Spinal cord (tissue), 10 donors: ENCODE results near the gene MAP1LC3B. TPM values are rescaled to one million over a fixed set of nuclear protein-coding genes. Genes with fewer than 3 reads are reported as not detected.
A peak's percentile ranks its signal among the peaks of the same experiment; 100 is the strongest.
"Not testable (repeated sequence)": the region's sequence is repeated elsewhere in the genome, so short reads cannot be mapped to it uniquely, and the experiment has no call there.

Experiments used
- DNase-seq, 6 donors: peaks; one replicate each; pipeline versions ENCODE4 v3.0.0 to v3.0.0-alpha.2; 2013 to 2015; ENCODE audit warnings: low spot score in 6 of 6, low read depth in 4 of 6
- H3K27ac ChIP-seq: one replicate; pipeline ENCODE4 v1.5.1; 2013; ENCODE audit warnings: low read depth, low read length, control low read depth
- H3K27me3 ChIP-seq: one replicate; pipeline ENCODE4 v1.6.1; 2013; ENCODE audit warnings: low read length; ENCODE audit not compliant: control insufficient read depth, insufficient read depth
- H3K36me3 ChIP-seq: one replicate; pipeline ENCODE4 v1.6.1; 2013; ENCODE audit warnings: low read length; ENCODE audit not compliant: control insufficient read depth, insufficient read depth
- H3K4me1 ChIP-seq: one replicate; pipeline ENCODE4 v1.6.1; 2013; ENCODE audit warnings: low read length; ENCODE audit not compliant: control insufficient read depth, insufficient read depth
- H3K4me3 ChIP-seq: one replicate; pipeline ENCODE4 v1.5.1; 2013; ENCODE audit warnings: low read depth, low read length, control low read depth
- H3K9me3 ChIP-seq: one replicate; pipeline ENCODE4 v1.6.1; 2013; ENCODE audit warnings: low read length; ENCODE audit not compliant: control insufficient read depth, insufficient read depth
- WGBS: methylation state at CpG from one replicate; pipeline ENCODE4 v1.1.5; 2013; ENCODE audit warnings: missing lambda C conversion rate; ENCODE audit not compliant: insufficient coverage; 5-methylcytosine and 5-hydroxymethylcytosine counted together
- polyA plus RNA-seq, 2 donors: library from polyadenylated mRNA; unstranded; fragments of 120-200 nt; gene quantifications; one replicate each; pipeline ENCODE4 v1.2.1, GENCODE V29; 2013; ENCODE audit not compliant: insufficient read length in 2 of 2
- total RNA-seq, 2 donors: library from RNA; depleted of rRNA in 1 of 2; stranded (reverse); fragments of 120-200 nt in 1 of 2; fragments of >200 nt in 1 of 2; gene quantifications; one replicate each; pipeline versions ENCODE4 v1.2.3 to v1.2.4, GENCODE V29; 2013 to 2014
- donor health status: healthy.

Gene MAP1LC3B
- total and polyA plus RNA-seq, 4 donors, result 66.5 to 181 (median 119) TPM

GRCh38 chr16:87389914-87390313 lies 2.2 kb upstream of the MAP1LC3B start:
- not testable (repeated sequence) for H3K4me3 ChIP-seq, H3K27ac ChIP-seq, DNase-seq, H3K36me3 ChIP-seq, H3K9me3 ChIP-seq, H3K27me3 ChIP-seq
- peaks cover 25% of the 10 kb centered on the region for H3K4me1 ChIP-seq
- WGBS, result 98% methylated on average over 4 of the region's 9 CpGs

GRCh38 chr16:87390641-87391323 lies 1.4 kb upstream of the MAP1LC3B start:
- DNase-seq, result no peak
- WGBS, result 96% methylated on average over 14 of the region's 24 CpGs
- Histone ChIP-seq H3K27me3 (no peaks in the 10 kb centered on the region), H3K36me3 (no peaks in the 10 kb centered on the region), H3K27ac (peak overlapping the region; percentile 81), H3K4me1 (peaks cover 24% of the 10 kb centered on the region), H3K4me3 (peak overlapping the region; percentile 49), H3K9me3 (no peaks in the 10 kb centered on the region)

GRCh38 chr16:87391324-87391949 lies 699 bp upstream of the MAP1LC3B start:
- Histone ChIP-seq H3K4me1 (peaks cover 24% of the 10 kb centered on the region), H3K27me3 (no peaks in the 10 kb centered on the region), H3K4me3 (peak overlapping the region; percentile 49), H3K36me3 (no peaks in the 10 kb centered on the region), H3K27ac (peak overlapping the region; percentile 81), H3K9me3 (no peaks in the 10 kb centered on the region)
- WGBS, result 6% methylated on average over 44 of the region's 44 CpGs
- DNase-seq, result no peak

DNA sequence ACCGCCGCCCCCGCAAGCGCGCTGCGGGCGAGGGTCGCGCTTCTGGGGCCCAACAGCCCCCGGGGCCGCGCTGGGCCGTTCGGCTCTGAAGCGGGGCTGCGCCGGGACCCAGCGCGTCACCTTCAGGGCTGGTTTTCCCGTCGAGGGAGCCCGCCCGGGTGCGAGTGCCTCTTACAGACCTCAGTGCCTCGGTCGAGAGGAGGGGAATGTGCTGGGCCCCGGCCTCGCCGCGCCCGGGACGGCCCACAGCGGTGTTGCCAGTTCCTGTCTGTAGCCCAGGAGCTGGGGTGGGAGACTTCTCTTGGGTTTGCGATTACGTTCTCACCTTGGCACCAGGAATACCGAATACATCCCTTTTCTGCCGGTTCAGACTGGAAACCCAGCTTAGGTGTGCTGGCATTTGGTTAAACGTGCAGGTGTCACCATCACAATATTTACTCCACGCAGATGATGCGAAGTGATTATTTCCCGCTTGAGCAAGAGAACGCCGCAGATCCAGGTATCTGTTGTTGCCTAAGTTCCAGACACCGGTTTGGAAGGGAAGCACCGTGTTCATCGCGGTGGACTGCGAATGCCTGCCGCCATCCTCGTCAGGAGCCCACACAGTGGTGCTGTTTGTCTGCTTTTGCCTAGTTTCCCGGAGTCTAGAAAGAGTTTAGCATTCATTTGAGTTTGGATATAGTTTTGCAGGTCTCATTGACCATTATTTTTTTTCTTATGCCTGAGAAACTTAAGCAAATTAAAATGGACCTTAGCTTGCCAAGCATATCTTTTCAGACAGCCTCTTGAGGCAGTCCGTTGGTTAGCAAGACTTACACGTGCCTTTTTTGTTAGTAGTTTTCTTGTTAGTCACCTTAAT lies 914 bp downstream of the MAP1LC3B start:
- Histone ChIP-seq H3K36me3 (peaks cover 3% of the 10 kb centered on the region), H3K27me3 (no peaks in the 10 kb centered on the region), H3K9me3 (no peaks in the 10 kb centered on the region), H3K4me1 (peaks cover 16% of the 10 kb centered on the region), H3K4me3 (peak overlapping the region; percentile 72), H3K27ac (peak overlapping the region; percentile 11)
- DNase-seq, result peak in 3 of 6 donors; percentile 40 to 84 (median 79)
- under 1% methylated on average over 52 of the region's 53 CpGs for WGBS

GRCh38 chr16:87393680-87394055 lies 1.5 kb downstream of the MAP1LC3B start:
- Histone ChIP-seq H3K36me3 (peaks cover 3% of the 10 kb centered on the region), H3K4me3 (peak overlapping the region; percentile 72), H3K4me1 (peaks cover 16% of the 10 kb centered on the region), H3K9me3 (no peaks in the 10 kb centered on the region), H3K27ac (no peak overlapping the region), H3K27me3 (no peaks in the 10 kb centered on the region)
- no CpG with 5 or more reads among the region's 6 CpGs for WGBS
- DNase-seq, result no peak

GRCh38 chr16:87395181-87395842 lies 3.2 kb downstream of the MAP1LC3B start:
- Histone ChIP-seq H3K9me3 (no peaks in the 10 kb centered on the region), H3K4me1 (peaks cover 16% of the 10 kb centered on the region), H3K27me3 (no peaks in the 10 kb centered on the region), H3K36me3 (peaks cover 11% of the 10 kb centered on the region), H3K4me3 (no peak overlapping the region), H3K27ac (no peak overlapping the region)
- no peak for DNase-seq
- 60% methylated on average over 2 of the region's 7 CpGs for WGBS

DNA sequence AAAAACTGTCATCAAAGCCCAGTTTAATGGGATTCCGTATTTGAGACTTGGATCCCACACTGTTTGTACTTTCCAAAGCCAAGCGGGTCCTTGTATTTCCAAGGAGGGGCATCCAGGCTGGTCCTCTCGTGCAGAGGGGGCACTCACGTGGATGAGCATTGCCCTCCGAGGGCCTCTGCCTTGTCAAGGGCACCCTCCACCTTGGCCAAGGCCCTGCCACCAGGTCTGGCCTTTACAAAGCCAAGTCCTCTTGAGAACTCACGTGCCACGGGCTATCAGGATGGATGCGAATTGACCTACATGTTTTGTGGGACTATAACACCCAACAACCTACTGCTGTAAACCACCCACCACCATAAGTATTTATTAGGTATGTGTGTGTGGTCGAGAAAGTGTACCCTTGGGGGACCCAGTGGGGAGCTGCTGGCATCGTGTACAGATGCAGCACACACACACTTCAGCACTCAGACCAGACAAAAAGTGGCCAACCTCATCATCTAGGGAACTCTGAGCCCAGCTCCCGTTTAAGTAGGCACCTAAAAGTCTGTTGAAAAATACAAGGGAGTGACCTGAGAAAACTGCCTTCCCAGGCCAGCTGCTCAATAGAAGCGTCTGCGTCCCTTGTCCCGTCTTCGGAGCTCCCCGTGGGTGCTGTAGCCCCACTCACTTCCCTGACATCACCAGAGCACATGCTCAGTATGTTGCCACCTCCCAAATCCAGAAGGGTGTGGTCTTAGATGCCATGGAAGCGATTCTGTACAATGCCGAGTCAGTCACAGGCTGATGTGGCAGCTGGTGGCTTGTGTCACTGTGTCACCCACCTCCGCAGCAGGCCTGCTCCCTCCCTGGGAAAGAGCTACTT lies 12.9 kb downstream of the MAP1LC3B start:
- no peak overlapping the region for H3K27ac ChIP-seq
- no peak for DNase-seq
- H3K4me3 ChIP-seq, result no peak overlapping the region
- H3K27me3 ChIP-seq, result no peaks in the 10 kb centered on the region
- H3K4me1 ChIP-seq, result no peaks in the 10 kb centered on the region
- peaks cover 51% of the 10 kb centered on the region for H3K36me3 ChIP-seq
- no peaks in the 10 kb centered on the region for H3K9me3 ChIP-seq
- WGBS, result 95% methylated on average over 14 of the region's 19 CpGs

- H3K27me3 ChIP-seq, result no peaks in the 10 kb centered on the region
- 94% methylated on average over 7 of the region's 14 CpGs for WGBS
- H3K4me1 ChIP-seq, result no peaks in the 10 kb centered on the region
- H3K9me3 ChIP-seq, result no peaks in the 10 kb centered on the region
- H3K27ac ChIP-seq, result no peak overlapping the region
- DNase-seq, result no peak
- H3K36me3 ChIP-seq, result peaks cover 54% of the 10 kb centered on the region
- H3K4me3 ChIP-seq, result no peak overlapping the region
Measured at GRCh38 chr16:87406495-87407088, 14.5 kb downstream of the MAP1LC3B start.
